HG03045 (cell line): ENCODE data around the gene BPIFB6.

Source experiments
- ATAC-seq: cut with Tn5 transposase; IDR thresholded peaks from one replicate; pipeline ENCODE4 v1.9.1; 2021; ENCODE audit warnings: mild to moderate bottlenecking, moderate library complexity; ENCODE audit not compliant: unreplicated experiment

The BPIFB6 gene, protein sequence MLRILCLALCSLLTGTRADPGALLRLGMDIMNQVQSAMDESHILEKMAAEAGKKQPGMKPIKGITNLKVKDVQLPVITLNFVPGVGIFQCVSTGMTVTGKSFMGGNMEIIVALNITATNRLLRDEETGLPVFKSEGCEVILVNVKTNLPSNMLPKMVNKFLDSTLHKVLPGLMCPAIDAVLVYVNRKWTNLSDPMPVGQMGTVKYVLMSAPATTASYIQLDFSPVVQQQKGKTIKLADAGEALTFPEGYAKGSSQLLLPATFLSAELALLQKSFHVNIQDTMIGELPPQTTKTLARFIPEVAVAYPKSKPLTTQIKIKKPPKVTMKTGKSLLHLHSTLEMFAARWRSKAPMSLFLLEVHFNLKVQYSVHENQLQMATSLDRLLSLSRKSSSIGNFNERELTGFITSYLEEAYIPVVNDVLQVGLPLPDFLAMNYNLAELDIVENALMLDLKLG

DNA sequence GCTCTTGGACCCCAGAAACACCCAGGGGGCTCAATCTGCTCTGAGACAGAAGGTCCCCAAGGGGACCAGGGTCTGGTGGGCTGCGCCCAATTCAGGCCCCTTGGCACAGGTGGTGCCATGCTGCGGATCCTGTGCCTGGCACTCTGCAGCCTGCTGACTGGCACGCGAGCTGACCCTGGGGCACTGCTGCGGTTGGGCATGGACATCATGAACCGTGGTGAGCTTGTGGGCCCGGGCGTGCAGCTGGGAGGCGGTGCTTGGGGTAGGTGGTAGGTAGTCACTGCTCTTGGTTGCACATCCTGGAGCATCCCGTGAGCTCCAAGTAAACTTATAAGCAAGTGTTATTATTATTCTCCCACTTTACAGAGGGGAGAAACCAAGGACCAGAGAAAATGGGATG lies at the start of gene BPIFB6:
Gene BPIFB6, plus strand, starts transcription at position 118 of the 400 bp plus-strand sequence. Its CDS starts 0 bp downstream, at position 118.
- ATAC-seq: no peak

DNA sequence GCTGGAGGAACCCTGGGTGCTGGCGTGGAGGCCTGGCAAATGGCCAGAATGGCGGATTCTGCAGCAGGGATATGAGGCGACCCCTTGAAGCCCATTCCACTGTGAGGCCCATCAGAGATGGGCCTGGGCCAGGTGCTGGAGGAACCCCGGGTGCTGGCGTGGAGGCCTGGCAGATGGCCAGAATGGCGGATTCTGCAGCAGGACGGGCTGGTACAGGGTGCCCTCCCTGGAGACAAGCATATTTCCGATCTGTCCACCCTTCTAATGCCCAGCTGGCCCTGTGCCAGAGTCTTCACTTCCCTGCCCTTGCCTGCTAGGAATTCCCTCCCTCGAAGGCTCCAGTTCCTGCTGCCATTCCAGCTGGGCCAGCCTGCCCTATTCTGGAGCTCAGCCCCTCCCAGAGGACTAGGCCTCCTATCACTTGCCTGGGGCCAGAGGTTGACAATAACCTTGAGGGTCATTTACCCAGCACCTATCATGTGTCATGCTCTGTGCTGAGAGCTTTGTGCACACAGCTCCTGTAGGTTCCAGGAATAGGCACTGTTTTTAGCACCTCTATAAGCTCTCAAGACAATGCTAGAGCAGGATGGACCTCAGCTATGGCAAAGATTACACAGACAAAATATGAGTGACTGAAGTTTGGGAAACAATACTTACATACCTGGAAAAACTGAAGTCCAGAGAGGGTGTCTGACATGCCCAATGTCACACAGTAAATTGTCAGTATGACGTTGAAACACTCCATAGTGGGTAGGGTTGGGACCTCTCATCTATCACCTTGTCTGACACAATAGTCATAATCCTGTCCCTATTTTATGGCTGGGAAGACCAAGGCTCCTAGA lies 48.6 kb upstream of the BPIFB6 start:
- ATAC-seq: no peak

DNA sequence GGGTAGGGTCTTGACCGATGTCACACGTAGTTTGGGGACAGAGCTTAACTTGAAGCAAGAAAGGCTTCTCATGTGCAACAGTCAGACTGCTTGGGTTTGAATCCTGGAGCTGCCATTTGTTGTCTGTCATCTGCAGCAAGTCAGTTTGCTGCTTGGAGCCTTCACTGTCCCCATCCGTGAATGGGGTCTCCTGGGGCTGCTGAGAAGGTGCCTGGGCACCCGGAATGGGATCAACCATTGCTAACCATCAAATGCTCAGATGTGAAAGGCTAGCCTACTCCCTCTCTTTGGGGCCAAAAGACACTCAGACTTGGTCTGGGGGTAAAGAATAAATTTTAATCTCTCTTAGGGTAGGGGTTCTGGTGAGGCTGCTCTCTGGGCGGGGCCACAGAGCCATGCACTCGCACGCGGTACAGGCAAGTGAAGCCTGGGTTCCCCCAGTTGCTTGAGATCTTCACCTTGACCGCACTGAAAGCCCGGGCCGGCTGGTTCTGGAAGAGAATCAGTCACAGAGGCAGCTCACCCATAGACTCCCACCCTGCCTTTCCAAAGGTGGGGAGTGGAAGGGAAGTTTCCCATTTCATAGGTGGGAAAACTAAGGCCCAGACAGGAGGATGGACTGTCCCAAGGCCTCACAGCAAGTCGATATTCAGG lies 47.9 kb upstream of the BPIFB6 start:
- ATAC-seq: no peak

DNA sequence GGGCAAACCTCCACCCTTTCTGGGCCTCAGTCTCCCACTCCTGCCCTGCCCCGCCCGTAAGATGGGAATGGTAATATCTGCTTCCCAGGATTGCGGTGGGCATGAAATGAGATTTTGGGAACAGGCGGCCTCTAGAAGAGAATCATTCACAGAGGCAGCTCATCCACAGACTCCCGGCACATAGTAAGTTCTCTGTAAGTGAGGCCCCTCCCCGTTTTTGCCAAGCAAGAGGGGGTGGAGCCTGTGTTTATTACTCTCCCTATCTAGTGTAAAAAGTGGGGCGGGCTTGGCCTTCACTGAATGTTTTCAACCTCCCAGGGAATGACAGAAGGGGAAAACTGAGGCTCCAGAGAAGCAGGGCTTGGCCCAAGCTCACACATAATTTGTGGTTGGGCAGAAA lies 47.3 kb upstream of the BPIFB6 start:
- no peak for ATAC-seq

DNA sequence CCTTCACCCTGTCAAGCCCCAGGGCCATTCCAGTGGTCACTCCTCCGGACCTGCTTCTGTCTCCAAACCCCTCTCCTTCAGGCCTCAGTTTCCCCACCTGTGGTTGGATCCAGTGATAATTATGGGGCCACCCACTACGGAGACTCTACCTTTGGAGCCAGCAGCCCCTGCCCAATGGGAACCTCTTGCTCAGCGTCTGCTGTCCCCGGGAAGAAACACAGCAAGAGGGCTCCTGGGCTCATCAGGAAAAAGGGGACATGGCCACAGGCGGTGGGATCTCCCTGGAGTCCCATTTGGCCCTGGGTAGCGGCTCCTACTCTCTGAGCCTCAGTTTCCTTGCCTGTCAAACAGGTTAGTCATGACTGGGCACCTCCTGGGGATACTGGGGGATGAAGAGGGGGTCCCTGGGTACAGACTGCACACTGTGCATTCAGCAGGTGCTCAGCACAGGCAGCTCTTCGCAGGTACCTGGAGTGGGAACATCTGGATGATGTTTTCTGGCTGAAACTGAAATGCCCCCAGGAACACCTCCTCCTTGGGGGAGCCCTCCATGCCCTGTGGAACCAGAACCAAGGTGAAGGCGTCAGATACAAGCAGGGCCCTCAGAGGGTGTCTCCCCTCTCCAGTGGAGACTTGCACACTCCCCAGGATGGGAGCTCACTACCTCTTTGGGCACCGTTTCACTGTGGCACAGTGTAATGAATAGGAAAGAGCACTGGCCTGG lies 46.7 kb upstream of the BPIFB6 start:
- no peak for ATAC-seq

DNA sequence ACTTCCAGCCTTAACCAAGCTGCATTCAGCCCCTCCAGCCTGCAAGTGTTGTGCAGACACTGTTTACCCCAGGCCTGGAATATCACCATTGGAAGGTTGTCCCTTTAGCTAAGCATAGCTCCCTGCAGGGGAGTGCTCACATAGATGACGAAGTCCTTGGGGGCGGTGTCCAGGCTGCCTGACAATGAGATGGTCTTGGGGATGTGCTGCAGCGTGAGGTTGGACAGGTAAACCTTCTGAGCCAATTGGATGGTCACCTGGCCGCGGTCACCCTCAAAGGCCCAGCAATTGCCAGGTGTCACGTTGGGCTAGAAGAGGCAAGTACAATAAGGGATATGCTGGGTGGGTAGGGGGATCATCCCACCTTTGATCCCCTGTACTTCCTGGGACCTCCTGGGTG lies 45.9 kb upstream of the BPIFB6 start:
- ATAC-seq: no peak

DNA sequence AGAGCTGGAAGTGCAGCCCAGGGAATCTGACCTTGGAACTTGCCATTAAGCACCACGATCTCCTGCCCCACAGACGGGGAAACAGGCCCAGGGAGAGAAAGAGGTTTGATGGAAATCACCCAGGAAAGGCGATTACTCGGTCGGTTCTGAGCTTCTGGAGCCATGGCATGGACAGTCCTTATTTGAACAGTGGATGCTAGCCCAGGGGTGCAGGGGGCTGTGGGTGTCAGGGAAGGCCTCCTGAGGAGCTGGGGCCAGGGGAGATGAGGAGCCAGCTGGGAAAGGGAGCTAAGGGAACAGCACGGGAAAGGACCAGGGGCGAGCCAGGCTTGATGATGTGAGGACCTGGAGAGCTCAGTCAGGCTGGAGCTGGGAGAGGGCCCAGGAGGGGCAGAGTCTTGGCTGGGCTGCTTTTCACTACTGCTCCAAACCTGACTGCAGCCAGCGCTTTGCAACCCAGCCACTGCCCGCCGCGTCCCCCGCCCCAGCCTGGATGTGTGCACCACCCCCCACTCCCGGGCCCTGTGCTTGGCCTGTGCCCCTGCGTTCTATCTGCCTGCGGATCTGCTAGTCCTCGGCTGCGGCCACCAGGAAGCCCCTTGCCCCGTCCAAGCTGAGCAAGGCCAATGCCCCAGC lies 45.0 kb upstream of the BPIFB6 start:
- ATAC-seq: no peak

DNA sequence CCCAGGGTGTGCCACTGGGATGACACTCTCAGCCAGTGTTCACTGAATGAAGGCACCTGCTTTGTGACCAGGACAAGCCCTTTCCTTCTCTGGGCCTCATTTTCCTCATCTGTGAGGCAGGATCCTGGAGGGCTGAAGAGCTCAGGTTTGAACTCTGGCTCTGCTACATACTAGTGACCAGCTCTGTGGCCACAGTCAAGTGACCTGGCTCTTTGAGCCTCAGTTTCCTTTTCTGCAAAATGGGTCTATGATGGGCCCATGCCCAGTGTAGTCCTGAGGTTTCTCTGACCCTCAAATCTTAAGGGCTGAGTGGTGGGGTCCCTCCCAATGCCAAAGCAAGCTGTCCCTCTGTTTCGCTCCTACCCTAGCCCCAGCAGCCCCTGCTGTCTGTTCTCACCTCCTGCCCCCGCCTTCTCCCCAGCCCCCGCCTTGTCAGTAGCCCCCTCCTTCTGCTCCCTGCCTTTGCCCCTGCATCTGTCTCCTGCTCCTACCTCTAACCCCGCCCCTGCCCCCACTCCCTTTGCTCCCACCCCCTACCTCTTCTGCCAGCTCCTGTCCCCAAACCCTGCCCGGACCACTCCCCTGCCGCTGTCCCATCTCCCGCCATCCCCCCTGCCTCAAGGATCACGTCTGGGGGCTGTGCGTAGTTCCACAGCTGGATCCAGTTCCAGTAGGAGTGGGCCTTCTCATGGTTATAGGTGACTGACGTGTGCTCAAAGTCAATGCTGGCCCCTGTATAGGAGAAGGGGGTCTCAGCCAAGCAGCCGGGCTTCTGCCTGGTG lies 44.2 kb upstream of the BPIFB6 start:
- ATAC-seq: no peak

DNA sequence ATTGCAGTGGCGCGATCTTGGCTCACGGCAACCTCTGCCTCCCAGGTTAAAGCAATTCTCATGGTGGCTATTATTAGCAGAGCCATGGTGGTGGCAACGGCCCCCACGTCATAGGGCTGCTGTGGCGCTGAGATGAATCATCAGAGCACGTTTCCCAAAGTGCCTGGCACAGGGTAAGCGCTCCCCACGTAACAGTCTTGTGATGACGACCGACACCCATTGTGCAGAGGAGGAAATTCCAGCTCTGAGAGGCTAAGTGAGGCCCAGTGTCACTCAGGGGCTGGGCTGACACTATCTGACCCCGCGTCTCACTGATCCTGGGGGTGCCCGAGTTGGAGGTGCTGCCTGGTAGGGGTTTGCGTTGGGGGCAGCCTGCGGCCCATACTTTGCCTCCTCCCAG lies 43.4 kb upstream of the BPIFB6 start:
- ATAC-seq: no peak

DNA sequence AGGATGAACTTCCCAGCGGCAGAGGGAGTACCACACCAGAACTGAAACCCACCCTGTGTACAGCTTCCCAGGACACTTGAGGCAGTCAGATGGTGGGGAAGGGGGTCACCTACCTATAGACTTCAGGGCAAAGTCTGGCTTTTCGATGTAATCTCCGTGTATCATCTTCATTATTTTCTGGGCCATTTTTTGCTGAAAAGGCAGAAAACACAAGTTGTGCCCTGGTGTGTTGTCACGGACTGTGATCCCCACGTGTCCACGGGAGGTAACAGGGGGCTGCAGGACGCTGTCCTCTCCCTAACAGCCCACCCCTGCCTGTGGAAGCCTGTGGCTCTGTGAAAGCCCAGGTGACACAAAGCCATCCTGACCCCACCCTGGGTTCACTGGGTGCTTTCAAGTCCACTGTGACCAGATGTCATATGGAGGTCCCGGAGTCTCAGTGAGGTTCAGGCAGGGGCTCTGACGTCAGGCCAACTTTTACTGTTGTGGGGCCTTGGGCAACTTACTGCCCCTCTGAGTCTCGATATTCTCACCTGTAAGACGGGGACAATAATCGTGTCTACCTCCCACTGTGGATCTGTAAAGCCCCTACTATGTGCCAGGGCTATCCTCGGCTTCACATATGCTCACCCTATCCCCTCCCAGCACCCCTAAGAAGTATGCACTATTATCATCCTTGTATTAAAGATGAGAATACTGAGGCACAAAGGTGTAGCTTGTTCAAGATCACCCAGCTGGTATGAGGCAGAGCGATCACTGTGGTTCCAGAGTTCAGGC lies 41.8 kb upstream of the BPIFB6 start:
- ATAC-seq: no peak

DNA sequence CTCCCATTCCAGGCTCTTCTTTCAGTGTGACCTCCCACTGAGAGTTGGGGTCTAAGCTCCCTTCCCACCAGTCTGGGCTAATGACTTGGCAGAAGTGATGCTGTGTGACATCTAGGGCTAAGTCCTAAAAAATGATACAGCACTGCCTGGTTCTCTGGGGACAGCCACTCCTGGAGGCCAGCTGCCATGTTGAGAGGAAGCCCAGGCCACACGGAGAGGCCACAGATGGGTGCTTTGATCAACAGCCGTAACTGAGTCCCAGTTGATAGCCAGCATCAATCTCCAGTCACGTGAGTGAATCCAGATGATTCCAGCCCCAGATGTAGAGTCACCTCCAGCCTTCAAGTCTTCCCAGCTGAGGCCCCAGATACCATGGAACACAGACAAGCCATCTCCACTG lies 41.0 kb upstream of the BPIFB6 start:
- no peak for ATAC-seq

DNA sequence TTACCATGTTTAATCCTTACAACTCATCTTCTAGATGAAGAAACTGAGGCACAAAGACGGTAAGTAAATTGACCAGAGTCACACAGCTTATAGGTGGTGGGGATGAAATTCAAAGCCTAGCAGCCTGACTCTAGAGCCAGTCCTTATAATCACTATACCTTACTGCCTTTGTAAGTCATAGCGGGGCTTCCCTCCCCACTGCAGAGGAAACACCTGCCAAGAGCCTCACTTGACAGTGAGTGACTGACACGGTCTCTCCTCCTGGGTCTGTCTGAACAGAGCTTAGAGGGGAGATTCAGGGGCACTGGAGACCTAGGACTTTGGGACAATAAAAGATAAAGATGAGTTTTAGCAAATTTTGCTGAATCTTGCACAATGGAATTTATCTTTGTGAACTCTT lies 40.1 kb upstream of the BPIFB6 start:
- ATAC-seq: no peak

DNA sequence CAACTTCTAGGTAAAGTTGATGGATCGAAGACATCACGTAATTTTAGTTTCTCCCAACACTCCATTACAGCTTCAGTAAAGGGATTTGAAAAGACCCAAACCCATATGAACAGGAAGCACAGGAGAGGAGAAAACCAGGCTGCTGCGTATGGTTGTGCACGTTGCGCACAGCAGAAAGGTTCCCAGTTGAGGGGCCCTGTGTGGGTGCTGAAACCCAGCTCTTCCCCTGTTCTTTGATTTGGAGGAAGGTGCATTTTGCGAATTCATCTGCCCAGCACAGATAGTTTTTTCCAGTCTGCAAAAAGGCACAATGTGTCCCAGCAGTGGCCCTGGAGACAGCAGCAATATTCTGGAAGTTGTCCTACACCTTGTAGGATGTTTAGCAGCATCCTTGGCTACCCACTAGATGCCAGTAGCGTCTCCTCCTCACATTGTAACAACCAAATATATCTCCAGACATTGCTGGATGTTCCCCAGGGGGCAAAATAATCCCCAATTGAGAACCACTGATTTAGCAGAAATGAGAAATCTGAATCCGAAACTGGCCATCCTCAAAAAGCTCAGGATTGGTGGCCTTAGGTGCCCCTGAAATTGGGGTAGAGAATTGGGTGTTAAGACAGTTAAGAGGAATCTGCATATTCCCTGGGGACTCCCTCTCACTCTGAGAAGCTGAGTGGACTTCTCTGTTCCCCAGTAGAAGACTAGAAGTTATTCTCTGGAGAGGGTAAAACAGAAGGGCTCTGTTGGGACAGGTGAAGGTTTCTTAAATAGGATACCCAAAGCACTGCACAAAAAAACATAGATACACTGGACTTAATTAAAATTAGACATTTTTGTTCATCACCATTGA lies 39.4 kb upstream of the BPIFB6 start:
- ATAC-seq: no peak

DNA sequence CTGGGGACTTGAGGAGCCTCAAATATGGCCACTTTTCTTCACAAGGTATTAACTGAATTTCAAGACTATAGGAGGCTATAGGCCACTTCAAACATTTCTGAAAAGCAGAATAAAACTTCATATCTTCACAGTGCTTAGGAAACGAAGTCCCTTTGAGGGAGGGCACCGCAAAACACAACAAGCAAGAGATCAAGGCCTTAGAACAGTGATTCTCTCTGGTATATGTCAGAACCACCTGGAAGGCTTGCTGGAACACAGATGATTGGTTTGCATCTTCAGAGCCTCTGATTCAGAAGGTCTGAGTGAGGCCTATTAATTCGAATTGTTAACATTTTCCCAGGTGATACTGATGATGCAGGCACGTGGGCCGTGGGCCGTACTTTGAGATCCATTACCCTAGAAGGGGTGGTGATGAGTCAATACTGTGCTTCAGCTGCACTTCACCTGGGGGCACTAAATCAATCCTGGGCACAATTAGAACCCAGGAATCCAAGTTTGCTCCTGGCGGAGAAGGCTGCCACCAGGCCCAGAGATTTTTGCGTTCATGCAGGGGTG lies 37.9 kb upstream of the BPIFB6 start:
- ATAC-seq: no peak

DNA sequence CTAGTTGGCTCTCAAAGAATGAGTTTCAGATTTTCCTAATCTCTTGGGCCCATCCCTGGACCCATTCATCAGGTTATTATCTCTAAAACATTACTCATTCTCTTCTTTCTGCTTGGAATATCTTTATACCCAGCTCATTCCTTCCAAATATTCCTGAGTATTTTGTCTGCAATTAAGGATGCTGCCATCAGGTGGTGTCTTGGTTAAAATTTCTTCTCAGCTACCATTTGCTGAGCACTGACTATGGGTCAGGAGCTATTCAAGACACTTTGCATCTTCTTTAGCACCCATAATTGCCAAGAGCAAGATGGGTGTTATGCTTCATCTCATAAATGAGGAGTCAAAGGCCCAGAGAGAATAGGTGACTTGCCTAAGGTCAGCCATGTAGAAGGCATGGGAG lies 35.6 kb upstream of the BPIFB6 start:
- no peak for ATAC-seq

DNA sequence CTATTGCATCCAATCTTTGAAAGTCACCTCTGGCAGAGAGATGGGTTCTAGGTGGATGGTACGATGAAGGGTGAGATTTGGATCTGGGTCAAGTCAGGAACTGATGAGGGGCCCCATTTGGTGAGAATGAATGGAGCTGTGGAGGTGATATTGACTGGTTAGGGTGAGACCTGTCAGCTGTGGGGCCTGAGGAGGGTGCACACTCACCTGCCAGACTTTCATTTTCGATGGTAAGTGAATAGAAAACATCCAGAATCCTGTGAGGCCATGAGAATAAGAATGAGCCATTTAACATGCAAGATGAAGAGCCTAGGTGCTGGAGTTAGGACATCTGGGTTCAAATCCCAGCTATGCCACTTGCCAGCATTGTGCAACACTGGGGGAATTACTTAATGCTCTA lies 34.0 kb upstream of the BPIFB6 start:
- no peak for ATAC-seq

DNA sequence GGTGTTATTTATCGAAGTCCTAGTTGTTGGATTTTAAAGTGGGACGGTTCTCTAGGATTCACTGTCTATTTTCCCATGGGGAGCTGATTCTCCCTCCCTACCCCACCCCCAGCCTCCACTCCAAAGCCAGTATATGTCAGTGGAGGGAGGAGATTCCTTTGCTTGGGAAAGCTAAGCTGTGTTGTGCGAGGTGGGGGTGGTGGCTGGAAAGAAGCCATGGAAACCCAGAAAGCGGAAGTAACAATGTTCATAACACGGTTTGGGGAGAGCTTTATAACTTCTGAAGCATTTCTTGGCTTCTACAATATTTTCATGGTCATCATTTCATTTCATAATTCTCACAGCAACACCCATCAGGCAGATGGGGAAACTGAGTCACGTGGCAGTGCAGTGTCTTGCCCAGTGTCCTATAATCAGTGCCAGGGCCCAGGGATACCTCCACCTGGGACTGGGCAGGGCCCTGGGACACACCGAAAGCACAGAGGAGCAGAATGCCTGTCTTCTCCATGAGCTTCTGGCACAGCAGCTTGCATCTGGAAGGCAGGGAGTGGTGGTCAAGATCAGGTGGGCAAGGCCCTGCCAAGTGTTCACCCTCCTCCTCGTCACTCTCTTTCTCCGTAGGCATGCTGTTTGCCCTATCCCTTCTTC lies 31.7 kb upstream of the BPIFB6 start:
- ATAC-seq: no peak
